CD4-positive, alpha-beta T cell treated with Interleukin-10 for 1 hour (primary cell): Measurements from ENCODE around the gene PAQR8.
"Not testable (repeated sequence)": the region's sequence is repeated elsewhere in the genome, so short reads cannot be mapped to it uniquely, and the experiment has no call there.

Experiments used
- DNase-seq: peaks from one replicate; pipeline ENCODE4 v3.0.0-alpha.2; 2020

Gene PAQR8

GRCh38 chr6:52381249-52381648, 19.3 kb downstream of the PAQR8 start:
- DNase-seq: no peak

- no peak for DNase-seq
Measured at GRCh38 chr6:52384145-52384766, 22.3 kb downstream of the PAQR8 start.

- DNase-seq: no peak
Measured at GRCh38 chr6:52385074-52385473, 23.1 kb downstream of the PAQR8 start.

GRCh38 chr6:52388119-52388518, 26.2 kb downstream of the PAQR8 start:
- DNase-seq: not testable (repeated sequence)

- no peak for DNase-seq
Measured at GRCh38 chr6:52388790-52389189, 26.8 kb downstream of the PAQR8 start.

GRCh38 chr6:52389264-52389625, 27.3 kb downstream of the PAQR8 start:
- DNase-seq: no peak

- DNase-seq: peak; percentile 70
Measured at GRCh38 chr6:52389626-52390360, 27.8 kb downstream of the PAQR8 start.

- DNase-seq: peak; percentile 81
Measured at GRCh38 chr6:52390361-52390727, 28.4 kb downstream of the PAQR8 start.

- DNase-seq: no peak
Measured at GRCh38 chr6:52391599-52391998, 29.6 kb downstream of the PAQR8 start.

GRCh38 chr6:52392944-52393343, 31.0 kb downstream of the PAQR8 start:
- DNase-seq: peak; percentile 40

- DNase-seq: no peak
Measured at GRCh38 chr6:52393780-52394179, 31.8 kb downstream of the PAQR8 start.

- DNase-seq: peak; percentile 61
Measured at GRCh38 chr6:52394251-52394666, 32.3 kb downstream of the PAQR8 start.

- no peak for DNase-seq
Measured at GRCh38 chr6:52395969-52396368, 34.0 kb downstream of the PAQR8 start.

- DNase-seq: peak; percentile 64
Measured at GRCh38 chr6:52399511-52400312, 37.8 kb downstream of the PAQR8 start.

GRCh38 chr6:52400313-52401041, 38.5 kb downstream of the PAQR8 start:
- no peak for DNase-seq

GRCh38 chr6:52403086-52403485, 41.1 kb downstream of the PAQR8 start:
- DNase-seq: no peak

- no peak for DNase-seq
Measured at GRCh38 chr6:52403627-52404026, 41.7 kb downstream of the PAQR8 start.

- DNase-seq: no peak
Measured at GRCh38 chr6:52405243-52405642, 43.3 kb downstream of the PAQR8 start.

- peak; percentile 56 for DNase-seq
Measured at GRCh38 chr6:52407467-52407866, 45.5 kb downstream of the PAQR8 start.

GRCh38 chr6:52409499-52409898, 47.5 kb downstream of the PAQR8 start:
- DNase-seq: no peak

- no peak for DNase-seq
Measured at GRCh38 chr6:52410979-52411378, 49.0 kb downstream of the PAQR8 start.

GRCh38 chr6:52411911-52412310, 50.0 kb downstream of the PAQR8 start:
- no peak for DNase-seq

- DNase-seq: no peak
Measured at GRCh38 chr6:52415333-52415732, 53.4 kb downstream of the PAQR8 start.
